GM18517 (cell line): Measurements from ENCODE around the gene SP1.
"Not testable (repeated sequence)": the region's sequence is repeated elsewhere in the genome, so short reads cannot be mapped to it uniquely, and the experiment has no call there.

Experiments
- ATAC-seq: cut with Tn5 transposase; IDR thresholded peaks from one replicate; pipeline ENCODE4 v1.9.1; 2021; ENCODE audit warnings: mild to moderate bottlenecking, moderate library complexity; ENCODE audit not compliant: unreplicated experiment

SP1 gene

GRCh38 chr12:53410951-53411350, 31.0 kb downstream of the SP1 start:
- ATAC-seq: no peak

GRCh38 chr12:53413485-53414204, 33.7 kb downstream of the SP1 start:
- no peak for ATAC-seq

- no peak for ATAC-seq
Measured at GRCh38 chr12:53414756-53415417, 34.9 kb downstream of the SP1 start.

DNA sequence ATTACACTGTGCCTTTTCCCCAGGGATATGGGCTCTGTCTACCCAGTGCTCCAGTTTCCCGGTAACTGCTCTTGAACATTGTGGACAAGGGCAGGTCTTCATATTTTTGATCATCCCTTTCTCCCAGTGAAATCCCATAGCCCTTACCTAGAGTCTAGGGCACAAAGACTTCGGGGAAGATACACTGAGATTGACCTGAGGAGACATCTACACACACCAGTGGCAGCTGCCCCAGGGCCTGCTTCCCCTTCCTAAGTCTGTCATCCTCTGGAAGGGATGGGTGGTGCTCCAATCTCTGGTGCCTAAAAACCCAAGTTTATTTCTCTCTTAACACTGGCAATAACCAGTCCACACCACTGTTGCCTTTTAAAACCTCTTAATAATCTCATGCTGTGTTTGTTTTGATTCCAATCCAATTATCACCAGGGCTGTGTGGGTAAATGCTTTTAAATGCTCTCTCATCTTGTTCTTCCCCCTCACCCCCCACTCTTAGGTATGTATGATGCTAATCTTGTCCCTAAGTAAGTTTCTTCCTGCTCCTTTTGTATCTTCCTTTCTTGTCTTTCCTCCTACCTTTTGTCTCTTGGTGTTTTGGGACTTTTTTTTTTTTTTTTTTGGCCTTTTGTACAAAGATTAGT, 35.9 kb downstream of the SP1 start:
- not testable (repeated sequence) for ATAC-seq

DNA sequence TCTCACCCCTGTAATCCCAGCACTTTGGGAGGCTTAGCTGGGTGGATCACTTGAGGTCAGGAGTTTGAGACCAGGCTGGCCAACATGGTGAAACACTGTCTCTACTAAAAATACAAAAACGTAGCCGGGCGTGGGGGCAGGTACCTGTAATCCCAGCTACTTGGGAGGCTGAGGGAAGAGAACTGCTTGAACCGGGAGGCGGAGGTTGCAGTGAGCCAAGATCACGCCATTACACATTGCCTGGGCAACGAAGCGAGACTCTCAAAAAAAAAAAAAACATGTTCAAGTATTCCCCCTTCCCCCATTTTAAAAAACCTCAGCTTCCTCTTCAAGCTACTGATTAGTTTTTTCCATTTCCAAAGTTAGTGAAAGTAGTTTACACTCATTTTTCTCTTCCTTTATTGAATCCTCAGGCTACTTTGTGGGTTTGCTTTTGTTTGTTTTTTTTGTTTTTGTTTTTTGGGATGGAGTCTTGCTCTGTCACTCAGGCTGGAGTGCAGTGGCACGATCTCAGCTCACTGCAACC, 37.4 kb downstream of the SP1 start:
- ATAC-seq: not testable (repeated sequence)

GRCh38 chr12:53418221-53418620, 38.2 kb downstream of the SP1 start:
- no peak for ATAC-seq

DNA sequence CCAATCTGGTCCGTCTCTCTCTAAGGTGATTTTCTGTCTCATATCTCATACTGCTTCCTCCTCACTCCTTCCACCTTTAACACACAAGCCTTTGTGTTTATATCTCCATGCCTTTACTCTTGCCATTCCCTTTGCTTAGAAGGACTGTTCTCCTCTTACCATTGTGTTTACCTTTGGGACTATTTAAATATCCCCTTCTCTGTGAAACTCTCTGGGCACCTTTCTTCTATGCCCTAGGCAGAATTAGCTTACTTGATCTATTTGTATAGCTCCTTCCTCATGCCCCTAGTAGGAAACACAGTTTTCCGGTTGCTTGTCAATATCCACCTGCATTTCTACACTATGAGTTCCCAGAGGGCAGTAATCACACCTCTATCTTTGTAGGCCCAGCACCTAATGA, 39.8 kb downstream of the SP1 start:
- no peak for ATAC-seq

GRCh38 chr12:53422247-53422646, 42.3 kb downstream of the SP1 start:
- not testable (repeated sequence) for ATAC-seq

- no peak for ATAC-seq
Measured at GRCh38 chr12:53423597-53423996, 43.6 kb downstream of the SP1 start, which contains the start of gene AMHR2. TSS of gene AMHR2 (plus strand) at chr12:53423855. CDS start at chr12:53423935, 80 bp downstream.

GRCh38 chr12:53424626-53425514, 44.9 kb downstream of the SP1 start:
- ATAC-seq: no peak

- ATAC-seq: no peak
Measured at GRCh38 chr12:53425515-53426150, 45.7 kb downstream of the SP1 start.

- no peak for ATAC-seq
Measured at GRCh38 chr12:53427905-53428594, 48.1 kb downstream of the SP1 start.

GRCh38 chr12:53428741-53429140, 48.8 kb downstream of the SP1 start:
- no peak for ATAC-seq

DNA sequence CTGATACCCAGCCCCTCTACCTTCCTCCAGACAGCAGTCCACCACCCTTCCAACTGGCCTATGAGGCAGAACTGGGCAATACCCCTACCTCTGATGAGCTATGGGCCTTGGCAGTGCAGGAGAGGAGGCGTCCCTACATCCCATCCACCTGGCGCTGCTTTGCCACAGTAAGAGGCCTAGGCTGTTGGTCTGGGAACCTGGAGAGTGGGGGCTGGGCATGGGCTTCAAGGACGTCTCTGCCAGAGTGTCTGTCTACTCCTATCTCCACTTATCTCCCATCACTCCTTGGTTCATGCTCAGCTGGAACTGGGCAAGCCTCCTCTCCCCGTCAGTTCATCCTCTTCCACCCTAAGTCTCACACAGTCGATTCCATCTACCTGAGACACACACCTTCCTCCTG, 50.1 kb downstream of the SP1 start:
- no peak for ATAC-seq

DNA sequence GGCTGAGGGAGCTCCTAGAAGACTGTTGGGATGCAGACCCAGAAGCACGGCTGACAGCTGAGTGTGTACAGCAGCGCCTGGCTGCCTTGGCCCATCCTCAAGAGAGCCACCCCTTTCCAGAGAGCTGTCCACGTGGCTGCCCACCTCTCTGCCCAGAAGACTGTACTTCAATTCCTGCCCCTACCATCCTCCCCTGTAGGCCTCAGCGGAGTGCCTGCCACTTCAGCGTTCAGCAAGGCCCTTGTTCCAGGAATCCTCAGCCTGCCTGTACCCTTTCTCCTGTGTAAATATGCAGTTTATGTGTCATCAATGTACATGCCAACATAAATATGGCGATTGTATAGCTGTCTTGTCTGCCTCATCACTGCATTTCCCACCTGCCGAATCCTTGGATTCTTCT, 51.2 kb downstream of the SP1 start:
- no peak for ATAC-seq

GRCh38 chr12:53435326-53435725, 55.4 kb downstream of the SP1 start:
- not testable (repeated sequence) for ATAC-seq

- not testable (repeated sequence) for ATAC-seq
Measured at GRCh38 chr12:53439582-53439981, 59.6 kb downstream of the SP1 start.

DNA sequence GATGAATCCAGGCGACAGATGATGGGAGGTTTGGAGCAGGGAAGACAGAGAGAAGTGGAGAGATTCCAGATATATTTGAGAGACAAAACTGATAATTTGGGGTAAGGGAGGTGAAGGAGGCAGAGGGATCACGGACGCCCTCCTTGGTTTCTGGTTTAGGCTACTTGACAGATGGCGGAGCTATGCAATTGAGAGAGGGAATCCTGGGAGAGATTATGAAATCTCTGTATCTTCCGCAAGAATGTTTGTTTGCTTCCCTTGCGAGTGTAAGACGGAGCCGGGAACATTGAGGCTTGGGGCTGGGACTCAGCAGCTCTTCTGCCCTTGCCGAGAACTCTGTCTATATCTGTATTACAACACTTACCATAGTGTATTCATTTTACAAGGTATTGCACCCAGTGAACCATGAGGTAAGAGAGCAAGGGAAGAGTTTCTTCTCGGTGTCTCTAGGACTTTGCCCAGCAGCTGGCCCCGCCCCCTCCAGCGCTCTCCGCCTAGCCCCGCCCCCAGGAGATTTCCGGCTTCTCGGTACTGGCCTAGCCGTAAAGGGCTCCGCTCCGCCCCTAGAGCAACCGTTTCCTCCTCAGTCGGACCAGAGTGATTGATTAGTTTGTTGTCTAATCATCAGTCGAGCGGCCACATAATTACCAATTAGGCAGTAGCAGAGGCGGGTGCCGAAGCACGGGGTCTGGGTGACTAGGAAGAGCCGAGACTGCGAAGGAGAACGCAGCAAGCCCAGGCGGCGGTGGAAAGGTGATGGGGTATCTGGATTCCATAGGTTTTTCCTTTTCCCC, 61.3 kb downstream of the SP1 start, which contains the start of gene PRR13:
Gene PRR13 (plus strand): TSS at position 695 of the 794 bp plus-strand sequence. CDS start 981 bp downstream, outside the sequence.
- ATAC-seq: peak; percentile 90

DNA sequence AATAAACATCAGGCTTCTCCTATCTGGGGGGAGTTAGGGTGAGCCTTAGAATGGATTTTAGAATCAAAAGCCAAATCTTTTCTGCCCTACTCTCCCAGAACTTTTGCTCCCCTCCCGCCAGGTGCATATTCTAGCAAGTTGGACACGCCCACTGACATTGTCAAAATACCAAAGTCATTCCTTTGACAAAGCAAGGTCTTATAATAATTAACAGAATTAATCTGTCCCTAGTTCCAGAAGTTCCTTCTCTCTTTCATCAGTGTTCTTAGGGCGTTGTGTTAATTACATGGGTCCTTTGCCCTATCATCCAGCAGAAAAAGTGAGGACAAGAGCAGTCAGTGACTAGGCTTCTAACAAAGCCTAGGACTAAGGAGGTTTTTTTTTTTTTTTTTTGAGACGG, 64.0 kb downstream of the SP1 start:
- no peak for ATAC-seq
